Neural cell (in vitro differentiated cells): Measurements from ENCODE around the gene MYO3B. TPM values are rescaled to one million over a fixed set of nuclear protein-coding genes. Genes with fewer than 3 reads are reported as not detected.

ENCODE experiments used
- H2AFZ ChIP-seq: fragments of 200-600, 300-800 bp; sonication (generic), shearing (Covaris generic); 2 replicates; pipeline ENCODE4 v1.6.0; 2014; ENCODE audit warnings: low read depth, mild to moderate bottlenecking, antibody characterized with exemption, low read length, moderate library complexity
- H3F3A ChIP-seq: fragments of 200-600 bp; shearing (Covaris generic); 2 replicates; pipeline ENCODE4 v1.6.1; 2016; ENCODE audit warnings: mild to moderate bottlenecking, moderate library complexity, mixed read lengths, antibody characterized with exemption, low read length; ENCODE audit not compliant: insufficient read depth, poor library complexity, severe bottlenecking
- H3K27ac ChIP-seq: fragments of 200-600, 300-800 bp; sonication (generic), shearing (Covaris generic); 2 replicates; pipeline ENCODE4 v1.5.1; 2014; ENCODE audit warnings: mild to moderate bottlenecking, low read length, moderate library complexity
- H3K27me3 ChIP-seq: fragments of 300-800, 200-600 bp; sonication (generic), shearing (Covaris generic); 2 replicates; pipeline ENCODE4 v1.6.0; 2014; ENCODE audit warnings: mild to moderate bottlenecking, low read depth, low read length, moderate library complexity; ENCODE audit not compliant: insufficient read depth
- H3K36me3 ChIP-seq: fragments of 300-800, 200-600 bp; sonication (generic), shearing (Covaris generic); 2 replicates; pipeline ENCODE4 v1.5.1; 2014; ENCODE audit warnings: mild to moderate bottlenecking, antibody characterized with exemption, low read length, moderate library complexity; ENCODE audit not compliant: insufficient read depth
- H3K4me2 ChIP-seq: fragments of 300-800, 200-600 bp; sonication (generic), shearing (Covaris generic); 2 replicates; pipeline ENCODE4 v1.6.0; 2014; ENCODE audit warnings: mild to moderate bottlenecking, low read length
- H3K4me3 ChIP-seq: fragments of 300-800, 200-600 bp; sonication (generic), shearing (Covaris generic); 2 replicates; pipeline ENCODE4 v1.5.1; 2014; ENCODE audit warnings: mild to moderate bottlenecking, low read length, moderate library complexity
- H3K79me2 ChIP-seq: fragments of 200-600 bp; shearing (Covaris generic); replicated peaks from 2 replicates; pipeline ENCODE4 v1.6.0; 2014; ENCODE audit warnings: mild to moderate bottlenecking, low read length, moderate library complexity; ENCODE audit not compliant: insufficient read depth
- H3K9ac ChIP-seq: fragments of 300-800, 200-600 bp; sonication (generic), shearing (Covaris generic); 2 replicates; pipeline ENCODE4 v1.6.1; 2016; ENCODE audit warnings: mild to moderate bottlenecking, low read length, mixed read lengths
- H3K9me2 ChIP-seq: fragments of 200-600 bp; shearing (Covaris generic); 2 replicates; pipeline ENCODE4 v1.6.1; 2016; ENCODE audit warnings: mild to moderate bottlenecking, low read length, mixed read lengths; ENCODE audit not compliant: insufficient read depth
- H3K9me3 ChIP-seq: fragments of 200-600, 300-800 bp; sonication (generic), shearing (Covaris generic); 2 replicates; pipeline ENCODE4 v1.6.1; 2016; ENCODE audit warnings: mild to moderate bottlenecking, mixed run types, low read length, moderate library complexity, mixed read lengths
- H4K20me1 ChIP-seq: fragments of 200-600 bp; shearing (Covaris generic); 2 replicates; pipeline ENCODE4 v1.6.1; 2016; ENCODE audit warnings: mild to moderate bottlenecking, mixed run types; ENCODE audit not compliant: insufficient read depth
- CTCF ChIP-seq: fragments of 450-650 bp; IDR thresholded peaks from 2 replicates; pipeline ENCODE4 v1.5.1; 2014; ENCODE audit warnings: antibody characterized with exemption, mild to moderate bottlenecking, moderate library complexity; ENCODE audit not compliant: poor library complexity, severe bottlenecking
- EP300 ChIP-seq: fragments of 450-650 bp; conservative IDR thresholded peaks from 2 replicates; pipeline ENCODE4 v1.6.1; 2014; ENCODE audit warnings: antibody characterized with exemption, mild to moderate bottlenecking, moderate library complexity; ENCODE audit not compliant: poor library complexity, severe bottlenecking
- EZH2 ChIP-seq: fragments of 200-600, 300-800 bp; shearing (Covaris generic), sonication (generic); IDR thresholded peaks from 2 replicates; pipeline ENCODE4 v1.6.1; 2014; ENCODE audit warnings: antibody characterized with exemption, low read length, borderline replicate concordance, mild to moderate bottlenecking; ENCODE audit not compliant: insufficient read depth, poor library complexity, severe bottlenecking
- MXI1 ChIP-seq: fragments of 450-650 bp; conservative IDR thresholded peaks from 2 replicates; pipeline ENCODE4 v1.6.1; 2014; ENCODE audit warnings: antibody characterized with exemption, mild to moderate bottlenecking; ENCODE audit not compliant: poor library complexity, severe bottlenecking
- POLR2AphosphoS5 ChIP-seq: IDR thresholded peaks from 2 replicates; pipeline ENCODE4 v1.6.1; 2012
- RAD21 ChIP-seq: fragments of 450-650 bp; conservative IDR thresholded peaks from 2 replicates; pipeline ENCODE4 v1.6.1; 2014; ENCODE audit warnings: antibody characterized with exemption, mild to moderate bottlenecking, moderate library complexity
- REST ChIP-seq: IDR thresholded peaks from 2 replicates; pipeline ENCODE4 v1.6.1; 2012; ENCODE audit warnings: borderline replicate concordance
- TAF1 ChIP-seq: IDR thresholded peaks from 2 replicates; pipeline ENCODE4 v1.6.1; 2012; ENCODE audit warnings: low read depth
- polyA plus RNA-seq: library from polyadenylated mRNA; depleted of rRNA; stranded (reverse); fragments of >200 nt; gene quantifications from 2 replicates; pipeline ENCODE4 v1.2.3, GENCODE V29; 2014

MYO3B gene
- polyA plus RNA-seq, 1 donor from 2014 or later = 0.11 TPM

- H3K27me3 ChIP-seq = no peaks in the 10 kb centered on the region
- H3F3A ChIP-seq = no peaks in the 10 kb centered on the region
- H3K4me2 ChIP-seq = no peak overlapping the region
- no peak overlapping the region for H3K9ac ChIP-seq
- H4K20me1 ChIP-seq = no peaks in the 10 kb centered on the region
- H3K79me2 ChIP-seq = no peaks in the 10 kb centered on the region
- no peak overlapping the region for H2AFZ ChIP-seq
- no peak overlapping the region for H3K27ac ChIP-seq
- H3K9me3 ChIP-seq = no peaks in the 10 kb centered on the region
- TF ChIP-seq REST (no peak), TAF1 (no peak), EZH2 (no peak), MXI1 (no peak), RAD21 (no peak), CTCF (no peak), EP300 (no peak), POLR2AphosphoS5 (no peak)
- no peaks in the 10 kb centered on the region for H3K9me2 ChIP-seq
- no peaks in the 10 kb centered on the region for H3K36me3 ChIP-seq
- no peak overlapping the region for H3K4me3 ChIP-seq
These were observed 395.7 kb downstream of the MYO3B start for GRCh38 chr2:170573671-170574070.

- H3K27me3 ChIP-seq = no peaks in the 10 kb centered on the region
- TF ChIP-seq TAF1 (no peak), REST (no peak), EP300 (no peak)
- no peaks in the 10 kb centered on the region for H4K20me1 ChIP-seq
- no peak overlapping the region for H3K4me2 ChIP-seq
- no peak overlapping the region for H2AFZ ChIP-seq
- H3F3A ChIP-seq = no peaks in the 10 kb centered on the region
- H3K27ac ChIP-seq = no peak overlapping the region
- no peaks in the 10 kb centered on the region for H3K9me3 ChIP-seq
- H3K9me2 ChIP-seq = no peaks in the 10 kb centered on the region
- no peak overlapping the region for H3K9ac ChIP-seq
- H3K4me3 ChIP-seq = no peak overlapping the region
- no peaks in the 10 kb centered on the region for H3K36me3 ChIP-seq
- H3K79me2 ChIP-seq = no peaks in the 10 kb centered on the region
These were observed 398.3 kb downstream of the MYO3B start for GRCh38 chr2:170576296-170576695.
